ENCODE results near the gene AMPH.

AMPH gene

DNA sequence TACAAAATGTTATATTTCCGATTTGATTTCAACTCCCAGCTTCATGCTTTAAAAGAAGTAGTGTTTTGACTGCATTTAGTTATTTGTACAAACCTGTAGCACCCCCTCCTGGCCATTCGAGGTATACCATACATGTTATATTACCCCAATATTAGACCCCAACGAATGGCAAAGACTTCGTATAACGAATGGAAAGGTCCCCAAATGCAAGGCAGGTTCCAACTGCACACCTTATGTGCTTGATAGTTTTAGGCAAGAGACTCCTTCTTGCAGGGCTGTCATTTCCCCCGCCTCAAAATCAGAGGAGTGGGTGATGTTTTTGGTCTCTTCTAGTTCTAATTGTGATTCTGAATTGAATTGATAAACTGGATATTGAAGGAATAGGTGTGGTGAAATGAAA, 256.7 kb downstream of the AMPH start:
- Histone ChIP-seq H3K4me2 (ENCODE audit: low read depth, low read length, poor library complexity, severe bottlenecking) (no peak overlapping the region), H3K36me3 (ENCODE audit: low read length) (no peaks in the 10 kb centered on the region)
- TF ChIP-seq, protein P1, sequence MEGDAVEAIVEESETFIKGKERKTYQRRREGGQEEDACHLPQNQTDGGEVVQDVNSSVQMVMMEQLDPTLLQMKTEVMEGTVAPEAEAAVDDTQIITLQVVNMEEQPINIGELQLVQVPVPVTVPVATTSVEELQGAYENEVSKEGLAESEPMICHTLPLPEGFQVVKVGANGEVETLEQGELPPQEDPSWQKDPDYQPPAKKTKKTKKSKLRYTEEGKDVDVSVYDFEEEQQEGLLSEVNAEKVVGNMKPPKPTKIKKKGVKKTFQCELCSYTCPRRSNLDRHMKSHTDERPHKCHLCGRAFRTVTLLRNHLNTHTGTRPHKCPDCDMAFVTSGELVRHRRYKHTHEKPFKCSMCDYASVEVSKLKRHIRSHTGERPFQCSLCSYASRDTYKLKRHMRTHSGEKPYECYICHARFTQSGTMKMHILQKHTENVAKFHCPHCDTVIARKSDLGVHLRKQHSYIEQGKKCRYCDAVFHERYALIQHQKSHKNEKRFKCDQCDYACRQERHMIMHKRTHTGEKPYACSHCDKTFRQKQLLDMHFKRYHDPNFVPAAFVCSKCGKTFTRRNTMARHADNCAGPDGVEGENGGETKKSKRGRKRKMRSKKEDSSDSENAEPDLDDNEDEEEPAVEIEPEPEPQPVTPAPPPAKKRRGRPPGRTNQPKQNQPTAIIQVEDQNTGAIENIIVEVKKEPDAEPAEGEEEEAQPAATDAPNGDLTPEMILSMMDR (IDR thresholded peaks at IDR 0.05; ENCODE audit: insufficient read depth, low read length, poor library complexity, severe bottlenecking), result peak; percentile 84
- no peak for TF ChIP-seq EZH2phosphoT487 (conservative IDR thresholded peaks at IDR 0.05; ENCODE audit: low read length)

DNA sequence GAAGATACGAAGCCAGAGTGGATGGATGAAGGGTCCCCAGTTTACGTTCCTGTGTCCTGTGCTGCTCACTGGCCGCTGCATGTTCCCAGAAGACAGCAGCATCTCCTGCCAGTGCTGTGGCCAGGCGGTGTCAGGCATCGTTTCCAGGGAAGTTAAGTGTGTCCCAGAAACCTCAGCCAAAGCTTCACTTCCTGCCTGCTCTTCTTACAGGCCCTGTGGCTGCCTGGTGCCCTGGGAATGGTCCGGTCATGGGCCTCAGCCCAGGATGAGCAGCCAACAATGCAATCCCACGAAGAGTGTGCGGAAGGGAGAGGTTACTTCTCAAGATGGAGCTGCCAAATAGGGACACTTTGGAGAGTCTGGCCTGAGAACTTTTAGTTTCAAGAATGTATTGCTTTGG, 258.0 kb downstream of the AMPH start:
- H3K4me2 ChIP-seq (ENCODE audit: low read depth, low read length, poor library complexity, severe bottlenecking), result no peak overlapping the region
- no peak for TF ChIP-seq EZH2phosphoT487 (conservative IDR thresholded peaks at IDR 0.05; ENCODE audit: low read length)
- TF ChIP-seq, protein P1 (IDR thresholded peaks at IDR 0.05; ENCODE audit: insufficient read depth, low read length, poor library complexity, severe bottlenecking), result no peak
- H2AFZ ChIP-seq (ENCODE audit: low read depth, low read length, severe bottlenecking), result no peak overlapping the region
- no peaks in the 10 kb centered on the region for H3K27me3 ChIP-seq (ENCODE audit: low read length)
- no peaks in the 10 kb centered on the region for H3K36me3 ChIP-seq (ENCODE audit: low read length)
- no peak overlapping the region for H3K27ac ChIP-seq (ENCODE audit: low read depth, low read length)
- H4K20me1 ChIP-seq (ENCODE audit: low read depth, low read length), result no peaks in the 10 kb centered on the region
- no peak overlapping the region for H3K9ac ChIP-seq (ENCODE audit: low read length)
- no peaks in the 10 kb centered on the region for H3K9me3 ChIP-seq (ENCODE audit: insufficient read depth, low read length)
- H3K4me3 ChIP-seq (ENCODE audit: insufficient read depth, low read length, poor library complexity, severe bottlenecking), result no peak overlapping the region
- no peaks in the 10 kb centered on the region for H3K79me2 ChIP-seq (ENCODE audit: insufficient read depth, low read length)
- H3F3A ChIP-seq (ENCODE audit: insufficient read depth), result no peaks in the 10 kb centered on the region
- H3K9me2 ChIP-seq (replicated peaks; ENCODE audit: insufficient read depth, low read length), result no peaks in the 10 kb centered on the region

More for the DNA sequence above, 256.7 kb downstream of the AMPH start:
- no peaks in the 10 kb centered on the region for H3K79me2 ChIP-seq (ENCODE audit: insufficient read depth, low read length)
- H3K9me3 ChIP-seq (ENCODE audit: insufficient read depth, low read length), result no peaks in the 10 kb centered on the region
- H3K27ac ChIP-seq (ENCODE audit: low read depth, low read length), result no peak overlapping the region
- no peak overlapping the region for H3K4me3 ChIP-seq (ENCODE audit: insufficient read depth, low read length, poor library complexity, severe bottlenecking)
- no peak overlapping the region for H2AFZ ChIP-seq (ENCODE audit: low read depth, low read length, severe bottlenecking)
- no peaks in the 10 kb centered on the region for H3K9me2 ChIP-seq (replicated peaks; ENCODE audit: insufficient read depth, low read length)
- H3F3A ChIP-seq (ENCODE audit: insufficient read depth), result no peaks in the 10 kb centered on the region
- no peaks in the 10 kb centered on the region for H3K27me3 ChIP-seq (ENCODE audit: low read length)
- H3K9ac ChIP-seq (ENCODE audit: low read length), result no peak overlapping the region
- H4K20me1 ChIP-seq (ENCODE audit: low read depth, low read length), result no peaks in the 10 kb centered on the region

DNA sequence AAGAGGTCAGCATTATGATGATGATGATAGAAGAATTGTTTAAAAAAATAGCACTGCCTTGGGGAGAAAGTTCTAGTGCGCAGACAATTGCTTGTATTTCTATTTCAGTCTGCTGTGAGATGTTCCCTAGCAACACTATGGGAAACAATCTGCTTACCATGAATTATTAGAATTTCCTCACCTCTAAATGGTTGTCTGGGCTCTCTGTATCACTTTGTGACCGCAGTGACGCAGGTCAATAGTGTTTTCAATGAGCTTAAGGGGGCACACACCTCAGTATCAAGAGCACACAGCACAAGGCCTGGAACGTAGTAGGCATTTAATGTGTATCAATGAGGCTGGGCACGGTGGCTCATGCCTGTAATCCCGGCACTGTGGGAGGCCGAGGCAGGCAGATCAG, 258.9 kb downstream of the AMPH start:
- no peak overlapping the region for H2AFZ ChIP-seq (ENCODE audit: low read depth, low read length, severe bottlenecking)
- no peaks in the 10 kb centered on the region for H3F3A ChIP-seq (ENCODE audit: insufficient read depth)
- no peak for TF ChIP-seq EZH2phosphoT487 (conservative IDR thresholded peaks at IDR 0.05; ENCODE audit: low read length)
- TF ChIP-seq, protein P1 (IDR thresholded peaks at IDR 0.05; ENCODE audit: insufficient read depth, low read length, poor library complexity, severe bottlenecking), result no peak
- no peaks in the 10 kb centered on the region for H3K79me2 ChIP-seq (ENCODE audit: insufficient read depth, low read length)
- no peaks in the 10 kb centered on the region for H3K36me3 ChIP-seq (ENCODE audit: low read length)
- no peak overlapping the region for H3K4me3 ChIP-seq (ENCODE audit: insufficient read depth, low read length, poor library complexity, severe bottlenecking)
- no peaks in the 10 kb centered on the region for H4K20me1 ChIP-seq (ENCODE audit: low read depth, low read length)
- no peaks in the 10 kb centered on the region for H3K9me3 ChIP-seq (ENCODE audit: insufficient read depth, low read length)
- no peak overlapping the region for H3K27ac ChIP-seq (ENCODE audit: low read depth, low read length)
- no peak overlapping the region for H3K4me2 ChIP-seq (ENCODE audit: low read depth, low read length, poor library complexity, severe bottlenecking)
- H3K27me3 ChIP-seq (ENCODE audit: low read length), result no peaks in the 10 kb centered on the region
- no peaks in the 10 kb centered on the region for H3K9me2 ChIP-seq (replicated peaks; ENCODE audit: insufficient read depth, low read length)
- H3K9ac ChIP-seq (ENCODE audit: low read length), result no peak overlapping the region

All from SU-DHL-6 (cell line).